ENCODE results near the gene SH3GL2. TPM values are rescaled to one million over a fixed set of nuclear protein-coding genes. Genes with fewer than 3 reads are reported as not detected.

Gene SH3GL2
- total RNA-seq, 4 donors from 2014 or later: 0.17 TPM; not detected in 3

DNA sequence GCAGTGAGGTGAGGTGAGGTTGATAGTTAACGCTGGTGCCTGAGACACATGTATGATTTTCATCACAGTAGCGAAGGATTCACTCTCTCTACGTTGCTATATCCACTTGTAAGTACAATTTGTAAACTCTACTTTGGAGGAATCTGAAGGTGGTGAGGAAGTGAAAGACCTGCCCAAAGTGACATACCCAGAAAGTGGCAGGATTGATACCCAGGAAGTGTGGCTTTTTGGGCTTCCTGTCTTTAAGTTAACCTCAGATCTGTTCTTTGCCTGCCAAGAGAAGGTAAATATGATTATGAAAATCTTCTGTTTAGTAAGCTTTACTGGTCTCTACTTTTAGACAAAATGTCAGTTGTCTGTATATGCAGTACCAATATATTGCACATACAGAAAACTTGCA, 143.1 kb downstream of the SH3GL2 start:
- TF ChIP-seq, protein P1, sequence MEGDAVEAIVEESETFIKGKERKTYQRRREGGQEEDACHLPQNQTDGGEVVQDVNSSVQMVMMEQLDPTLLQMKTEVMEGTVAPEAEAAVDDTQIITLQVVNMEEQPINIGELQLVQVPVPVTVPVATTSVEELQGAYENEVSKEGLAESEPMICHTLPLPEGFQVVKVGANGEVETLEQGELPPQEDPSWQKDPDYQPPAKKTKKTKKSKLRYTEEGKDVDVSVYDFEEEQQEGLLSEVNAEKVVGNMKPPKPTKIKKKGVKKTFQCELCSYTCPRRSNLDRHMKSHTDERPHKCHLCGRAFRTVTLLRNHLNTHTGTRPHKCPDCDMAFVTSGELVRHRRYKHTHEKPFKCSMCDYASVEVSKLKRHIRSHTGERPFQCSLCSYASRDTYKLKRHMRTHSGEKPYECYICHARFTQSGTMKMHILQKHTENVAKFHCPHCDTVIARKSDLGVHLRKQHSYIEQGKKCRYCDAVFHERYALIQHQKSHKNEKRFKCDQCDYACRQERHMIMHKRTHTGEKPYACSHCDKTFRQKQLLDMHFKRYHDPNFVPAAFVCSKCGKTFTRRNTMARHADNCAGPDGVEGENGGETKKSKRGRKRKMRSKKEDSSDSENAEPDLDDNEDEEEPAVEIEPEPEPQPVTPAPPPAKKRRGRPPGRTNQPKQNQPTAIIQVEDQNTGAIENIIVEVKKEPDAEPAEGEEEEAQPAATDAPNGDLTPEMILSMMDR (IDR thresholded peaks at IDR 0.05; ENCODE audit: low read depth): no peak

DNA sequence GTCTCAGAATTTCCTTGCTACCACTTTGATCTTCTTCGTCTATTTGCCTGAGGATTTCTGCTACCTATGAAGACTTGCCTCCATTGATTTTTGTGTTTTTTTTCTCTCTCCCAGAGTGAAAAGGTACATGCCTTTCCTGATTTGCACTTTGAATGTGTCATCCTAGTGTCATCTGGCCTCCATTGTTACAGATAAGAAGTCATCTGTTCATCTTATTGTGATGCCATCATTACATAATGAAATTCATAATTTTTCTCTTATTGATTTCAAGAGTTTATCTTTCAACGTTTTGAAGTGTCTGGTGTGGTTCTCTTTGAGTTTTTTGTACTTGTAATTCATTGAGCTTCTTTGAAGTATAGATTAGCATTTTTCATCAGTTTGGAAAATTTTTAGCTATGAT, 144.8 kb downstream of the SH3GL2 start:
- TF ChIP-seq, protein P1 (IDR thresholded peaks at IDR 0.05; ENCODE audit: low read depth): no peak

DNA sequence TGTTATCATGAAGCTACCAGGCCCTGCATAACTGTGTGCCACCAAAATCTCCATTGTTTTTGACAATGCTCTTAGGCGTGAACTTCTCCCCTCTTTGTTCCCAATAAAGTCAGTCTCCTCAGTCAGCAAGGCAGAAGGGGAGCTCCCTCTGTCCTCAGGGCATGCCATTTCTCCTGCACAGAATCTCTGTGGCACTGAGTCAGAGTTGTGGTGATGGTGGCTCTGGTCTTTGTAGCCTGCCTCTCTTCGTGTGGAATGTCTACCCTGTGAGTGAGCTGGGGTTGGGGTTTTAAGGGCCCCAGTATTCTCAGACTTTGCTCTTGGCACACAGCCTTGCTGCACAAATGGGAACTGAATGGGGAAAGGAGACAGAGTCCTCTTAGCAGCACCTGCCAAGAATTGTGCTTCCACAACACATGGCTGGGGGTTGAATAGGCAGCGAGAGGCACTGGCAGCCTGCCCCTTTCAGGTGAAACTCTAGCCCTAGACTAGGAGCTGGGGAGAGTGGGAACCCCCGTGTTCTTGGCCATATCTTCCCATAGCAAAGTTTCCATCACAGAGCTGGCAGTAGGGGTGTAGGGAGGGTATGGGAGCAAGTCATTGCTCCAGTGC, 146.6 kb downstream of the SH3GL2 start:
- TF ChIP-seq, protein P1 (IDR thresholded peaks at IDR 0.05; ENCODE audit: low read depth): no peak

DNA sequence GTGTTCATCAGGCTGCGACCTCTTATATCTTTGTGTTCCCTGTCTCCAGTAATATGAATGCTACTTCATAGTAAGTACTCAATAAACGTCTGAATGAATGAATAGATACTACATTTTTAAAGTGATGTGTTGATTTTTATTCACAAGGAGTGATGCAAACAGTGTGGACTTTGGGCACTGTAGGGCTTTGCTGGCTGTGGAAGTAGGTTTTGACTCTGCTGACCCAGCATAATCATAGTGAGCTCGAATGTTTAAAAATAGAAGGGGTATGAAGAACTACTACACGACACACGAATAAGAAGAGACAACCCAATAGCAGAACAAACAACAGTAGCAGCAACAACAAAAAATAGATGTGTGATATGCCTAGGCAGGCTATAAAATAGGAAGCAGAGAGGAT, 147.4 kb downstream of the SH3GL2 start:
- TF ChIP-seq, protein P1 (IDR thresholded peaks at IDR 0.05; ENCODE audit: low read depth): no peak

DNA sequence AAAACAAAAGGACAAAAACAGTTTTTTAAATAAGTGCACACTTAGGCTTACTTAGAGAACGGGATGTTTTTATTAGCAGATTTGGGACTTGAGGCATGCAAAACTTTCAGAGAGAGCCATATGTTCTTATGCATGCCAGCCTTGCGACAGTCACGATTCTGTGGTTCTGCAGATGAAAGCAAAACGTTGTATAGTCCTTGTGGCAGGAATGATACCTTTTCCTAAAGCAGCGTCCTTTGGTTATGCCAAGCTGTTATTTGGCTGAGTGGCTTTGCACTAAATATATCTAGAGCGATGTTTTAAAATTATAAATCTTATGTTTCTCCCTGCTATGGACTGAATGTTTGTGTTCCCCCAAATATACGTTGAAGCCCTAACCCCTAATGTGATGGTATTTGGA, 152.0 kb downstream of the SH3GL2 start:
- TF ChIP-seq, protein P1 (IDR thresholded peaks at IDR 0.05; ENCODE audit: low read depth): no peak

DNA sequence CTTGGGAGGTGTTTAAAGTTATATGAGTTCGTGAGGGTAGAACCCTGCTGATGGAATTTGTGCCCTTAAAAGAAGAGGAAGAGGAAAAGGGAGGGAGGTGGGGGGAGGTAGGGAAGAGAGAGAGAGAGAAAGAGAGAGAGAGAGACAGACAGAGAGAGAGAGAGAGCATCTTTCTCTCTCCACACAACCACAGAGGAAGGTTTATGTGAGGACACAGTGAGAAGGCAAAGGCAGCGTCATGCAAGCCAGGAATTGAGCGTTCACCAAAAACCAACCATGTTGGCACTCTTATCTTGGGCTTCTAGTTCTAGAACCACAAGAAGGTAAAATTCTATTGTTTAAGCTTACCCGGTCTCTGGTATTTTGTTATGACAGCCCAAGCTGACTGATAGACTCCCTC, 152.4 kb downstream of the SH3GL2 start:
- TF ChIP-seq, protein P1 (IDR thresholded peaks at IDR 0.05; ENCODE audit: low read depth): no peak

DNA sequence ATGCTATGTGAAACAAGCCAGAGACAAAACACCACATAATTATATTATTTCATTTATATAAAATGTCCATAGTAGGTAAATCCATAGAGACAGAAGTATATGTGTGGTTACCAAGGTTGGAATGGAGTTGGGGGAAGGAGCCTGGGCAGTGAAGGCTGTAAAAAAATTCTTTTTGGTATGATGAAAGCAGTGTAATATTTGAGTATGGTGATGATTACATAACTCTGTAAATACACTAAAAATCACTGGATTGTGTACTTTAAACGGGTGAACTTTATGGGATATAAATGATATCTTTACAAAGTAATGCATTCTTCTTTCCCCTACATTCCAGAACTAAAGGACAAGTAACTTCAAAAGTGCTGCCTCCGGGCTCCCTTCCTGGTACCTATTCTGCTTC, 155.8 kb downstream of the SH3GL2 start:
- TF ChIP-seq, protein P1 (IDR thresholded peaks at IDR 0.05; ENCODE audit: low read depth): no peak

Measured in subcutaneous adipose tissue (tissue), 4 donors.